ENCODE data around the gene KCNJ4.
"Not testable (repeated sequence)": the region's sequence is repeated elsewhere in the genome, so short reads cannot be mapped to it uniquely, and the experiment has no call there.

Gene KCNJ4

GRCh38 chr22:38411016-38411415, 44.0 kb downstream of the KCNJ4 start:
- no peak for DNase-seq

- not testable (repeated sequence) for DNase-seq
Measured at GRCh38 chr22:38409916-38410315, 45.1 kb downstream of the KCNJ4 start.

- DNase-seq = no peak
Measured at GRCh38 chr22:38406617-38407016, 48.4 kb downstream of the KCNJ4 start.

GRCh38 chr22:38404419-38404818, 50.6 kb downstream of the KCNJ4 start:
- no peak for DNase-seq

GRCh38 chr22:38403812-38404211, 51.2 kb downstream of the KCNJ4 start:
- no peak for DNase-seq

- DNase-seq = no peak
Measured at GRCh38 chr22:38402204-38402603, 52.8 kb downstream of the KCNJ4 start.

- no peak for DNase-seq
Measured at GRCh38 chr22:38401336-38402084, 53.5 kb downstream of the KCNJ4 start.

- not testable (repeated sequence) for DNase-seq
Measured at GRCh38 chr22:38400256-38400655, 54.7 kb downstream of the KCNJ4 start.

GRCh38 chr22:38398609-38399461, 56.2 kb downstream of the KCNJ4 start:
- peak; percentile 92 for DNase-seq

GRCh38 chr22:38398181-38398608, 56.8 kb downstream of the KCNJ4 start:
- DNase-seq = peak; percentile 81

- DNase-seq = peak; percentile 64
Measured at GRCh38 chr22:38397189-38398085, 57.6 kb downstream of the KCNJ4 start.

- not testable (repeated sequence) for DNase-seq
Measured at GRCh38 chr22:38396440-38397069, 58.4 kb downstream of the KCNJ4 start.

- not testable (repeated sequence) for DNase-seq
Measured at GRCh38 chr22:38395944-38396343, 59.1 kb downstream of the KCNJ4 start.

GRCh38 chr22:38394929-38395624, 59.9 kb downstream of the KCNJ4 start:
- not testable (repeated sequence) for DNase-seq

GRCh38 chr22:38389428-38389818, 65.6 kb downstream of the KCNJ4 start:
- DNase-seq = not testable (repeated sequence)

- not testable (repeated sequence) for DNase-seq
Measured at GRCh38 chr22:38388506-38389427, 66.2 kb downstream of the KCNJ4 start.

GRCh38 chr22:38386918-38387317, 68.1 kb downstream of the KCNJ4 start:
- DNase-seq = not testable (repeated sequence)

- no peak for DNase-seq
Measured at GRCh38 chr22:38383417-38383816, 71.6 kb downstream of the KCNJ4 start.

GRCh38 chr22:38381371-38381770, 73.6 kb downstream of the KCNJ4 start:
- DNase-seq = not testable (repeated sequence)
